RWPE1 (cell line): ENCODE results near the gene CHRM3.

Source experiments
- CTCF ChIA-PET: fragments of 350-600 bp; sonication (Branson Sonifier 250); formaldehyde crosslinking; extraction: SDS; loops from one replicate; lab custom pipeline; 2021; lab: Yijun Ruan, JAX
- POLR2A ChIA-PET: fragments of 400-600 bp; formaldehyde crosslinking; extraction: SDS; loops from one replicate; lab custom pipeline; 2020; ENCODE audit warnings: antibody characterized with exemption; ENCODE audit not compliant: low non-redundant PET; lab: Yijun Ruan, JAX
- DNase-seq: peaks from one replicate; pipeline ENCODE4 v3.0.0; 2012; ENCODE audit warnings: low spot score
- H3K27ac ChIP-seq: fragments of 450-650 bp; 2 replicates; pipeline ENCODE4 v1.5.1; 2017
- TF ChIP-seq, protein P1 (sequence below): fragments of 450-650 bp; conservative IDR thresholded peaks from 2 replicates; pipeline ENCODE4 v1.5.1; 2017; ENCODE audit warnings: low read depth, mild to moderate bottlenecking

Gene CHRM3

GRCh38 chr1:239392271-239392670, 5.9 kb downstream of the CHRM3 start:
- no peak for DNase-seq
- TF ChIP-seq, protein P1, sequence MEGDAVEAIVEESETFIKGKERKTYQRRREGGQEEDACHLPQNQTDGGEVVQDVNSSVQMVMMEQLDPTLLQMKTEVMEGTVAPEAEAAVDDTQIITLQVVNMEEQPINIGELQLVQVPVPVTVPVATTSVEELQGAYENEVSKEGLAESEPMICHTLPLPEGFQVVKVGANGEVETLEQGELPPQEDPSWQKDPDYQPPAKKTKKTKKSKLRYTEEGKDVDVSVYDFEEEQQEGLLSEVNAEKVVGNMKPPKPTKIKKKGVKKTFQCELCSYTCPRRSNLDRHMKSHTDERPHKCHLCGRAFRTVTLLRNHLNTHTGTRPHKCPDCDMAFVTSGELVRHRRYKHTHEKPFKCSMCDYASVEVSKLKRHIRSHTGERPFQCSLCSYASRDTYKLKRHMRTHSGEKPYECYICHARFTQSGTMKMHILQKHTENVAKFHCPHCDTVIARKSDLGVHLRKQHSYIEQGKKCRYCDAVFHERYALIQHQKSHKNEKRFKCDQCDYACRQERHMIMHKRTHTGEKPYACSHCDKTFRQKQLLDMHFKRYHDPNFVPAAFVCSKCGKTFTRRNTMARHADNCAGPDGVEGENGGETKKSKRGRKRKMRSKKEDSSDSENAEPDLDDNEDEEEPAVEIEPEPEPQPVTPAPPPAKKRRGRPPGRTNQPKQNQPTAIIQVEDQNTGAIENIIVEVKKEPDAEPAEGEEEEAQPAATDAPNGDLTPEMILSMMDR: no peak
- ChIA-PET CTCF (no interaction called here), POLR2A (no interaction called here)
- H3K27ac ChIP-seq: no peak overlapping the region

GRCh38 chr1:239394107-239394506, 7.7 kb downstream of the CHRM3 start:
- H3K27ac ChIP-seq: no peak overlapping the region
- ChIA-PET POLR2A (no interaction called here), CTCF (no interaction called here)
- no peak for DNase-seq
- TF ChIP-seq, protein P1: no peak

GRCh38 chr1:239413916-239414315, 27.5 kb downstream of the CHRM3 start:
- CTCF ChIA-PET: interaction anchor here (1.2 kb wide), 1 partner anchor 9 kb away, joined by 5 read pairs; no protein-coding TSS in a partner anchor
- POLR2A ChIA-PET: no interaction called here
- DNase-seq: no peak
- TF ChIP-seq, protein P1: no peak
- no peak overlapping the region for H3K27ac ChIP-seq

DNA sequence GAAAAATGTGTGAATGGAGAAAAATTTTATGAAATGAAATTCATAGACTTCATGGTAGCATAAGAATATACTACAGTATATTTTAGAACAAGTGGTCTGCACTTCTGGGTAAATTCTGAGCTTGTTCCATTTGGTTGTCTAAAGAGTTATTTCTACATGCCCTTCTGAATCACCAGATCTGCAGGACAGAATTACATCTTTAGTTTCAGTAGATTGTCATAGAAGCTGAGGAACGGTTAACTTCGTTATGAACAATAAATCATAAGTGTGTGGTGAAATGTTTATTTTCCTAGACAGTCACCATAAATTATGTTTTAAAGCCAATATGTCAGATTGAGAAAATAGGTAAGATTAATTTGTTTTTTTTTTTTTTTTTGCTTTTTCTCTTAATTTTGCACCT, 30.9 kb downstream of the CHRM3 start:
- CTCF ChIA-PET: no interaction called here

DNA sequence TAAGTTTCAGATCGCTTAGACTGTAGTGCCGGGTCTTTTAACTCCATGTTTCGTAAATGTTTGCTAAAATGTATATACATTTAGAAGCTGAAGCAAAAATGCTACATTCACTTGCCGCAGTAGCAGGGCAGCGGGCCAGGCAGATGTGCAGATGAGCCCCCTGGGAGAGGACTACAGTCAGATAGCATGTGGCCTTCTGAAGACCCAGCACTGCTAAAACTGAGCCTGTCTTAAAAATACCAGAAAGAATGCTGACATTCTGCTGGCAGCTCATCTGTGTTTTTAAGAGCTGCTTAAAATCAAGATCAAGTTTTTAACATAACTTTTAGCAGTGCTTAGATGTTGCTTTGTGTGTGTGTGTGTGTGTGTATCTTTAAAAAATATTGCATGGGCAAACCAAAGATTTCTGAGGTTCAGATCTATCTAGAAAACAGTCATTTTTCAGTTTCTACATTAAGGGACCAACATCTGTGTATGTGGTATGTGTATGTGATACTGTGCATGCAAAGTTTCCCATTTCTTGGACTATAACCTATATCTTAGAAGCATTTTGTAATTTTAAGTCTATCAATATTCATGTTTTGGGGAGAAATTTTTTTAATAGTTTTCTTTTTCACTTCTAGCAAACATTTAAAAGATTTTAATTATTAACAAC, 31.7 kb downstream of the CHRM3 start:
- DNase-seq: no peak
- CTCF ChIA-PET: no interaction called here
- TF ChIP-seq, protein P1: no peak
- no peak overlapping the region for H3K27ac ChIP-seq
- POLR2A ChIA-PET: no interaction called here

More for the DNA sequence above, 30.9 kb downstream of the CHRM3 start:
- POLR2A ChIA-PET: no interaction called here
- DNase-seq: no peak
- no peak overlapping the region for H3K27ac ChIP-seq
- TF ChIP-seq, protein P1: no peak

DNA sequence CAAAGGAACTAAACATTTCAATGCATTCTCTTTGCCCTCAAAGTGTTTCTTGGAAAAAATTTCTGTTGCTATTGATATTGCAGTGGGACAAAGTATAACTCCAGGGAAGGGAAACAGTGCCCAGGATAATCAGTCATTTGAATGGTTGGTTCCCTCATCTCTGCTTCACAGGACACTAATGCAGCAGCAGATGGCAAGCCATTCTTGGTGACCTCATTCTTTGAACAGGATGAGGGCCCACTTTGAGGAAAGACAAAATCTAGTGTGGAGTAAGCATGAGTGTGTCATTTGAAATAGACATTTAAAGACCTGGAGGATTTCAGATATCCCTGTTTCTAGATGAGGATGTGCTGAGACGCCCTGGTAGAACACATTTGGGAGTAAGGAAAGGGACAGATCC, 32.3 kb downstream of the CHRM3 start:
- no peak for DNase-seq
- TF ChIP-seq, protein P1: no peak
- POLR2A ChIA-PET: no interaction called here
- H3K27ac ChIP-seq: no peak overlapping the region
- CTCF ChIA-PET: no interaction called here
